Peyer's patch (tissue), 4 donors: ENCODE results near the gene UNC13C.

Experiments
- POLR2A ChIP-seq, 2 donors: fragments of 450-650 bp; IDR thresholded peaks; one replicate each; pipeline ENCODE4 v1.5.1; 2017; ENCODE audit warnings: antibody characterized with exemption in 2 of 2, mild to moderate bottlenecking in 2 of 2, moderate library complexity in 2 of 2
- TF ChIP-seq, protein P1 (sequence below), 6 experiments: fragments of 450-650 bp in 4 of 6; fragments of 200-600 bp in 2 of 6; sonication (generic) in 1 of 6; IDR thresholded peaks; one replicate each; pipeline ENCODE4 v1.5.1; 2017 to 2019; ENCODE audit warnings: antibody characterized with exemption in 6 of 6, mild to moderate bottlenecking in 3 of 6, moderate library complexity in 1 of 6

DNA sequence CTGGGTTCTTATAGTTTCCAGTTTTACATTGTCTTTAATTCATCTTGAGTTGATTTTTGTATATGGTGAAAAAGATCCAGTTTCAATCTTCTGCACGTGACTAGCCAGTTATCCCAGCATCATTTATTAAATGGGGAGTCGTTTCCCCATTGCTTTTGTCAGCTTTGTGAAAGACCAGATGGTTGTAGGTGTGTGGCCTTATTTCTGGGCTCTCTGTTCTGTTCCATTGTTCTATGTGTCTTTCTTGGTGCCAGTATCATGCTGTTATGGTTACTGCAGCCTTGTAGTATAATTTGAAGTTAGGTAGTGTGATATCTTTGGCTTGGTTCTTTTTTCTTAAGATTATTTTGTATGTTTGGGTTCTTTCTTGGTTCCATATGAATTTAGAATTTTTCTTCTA, 432.2 kb downstream of the UNC13C start:
- TF ChIP-seq, protein P1, sequence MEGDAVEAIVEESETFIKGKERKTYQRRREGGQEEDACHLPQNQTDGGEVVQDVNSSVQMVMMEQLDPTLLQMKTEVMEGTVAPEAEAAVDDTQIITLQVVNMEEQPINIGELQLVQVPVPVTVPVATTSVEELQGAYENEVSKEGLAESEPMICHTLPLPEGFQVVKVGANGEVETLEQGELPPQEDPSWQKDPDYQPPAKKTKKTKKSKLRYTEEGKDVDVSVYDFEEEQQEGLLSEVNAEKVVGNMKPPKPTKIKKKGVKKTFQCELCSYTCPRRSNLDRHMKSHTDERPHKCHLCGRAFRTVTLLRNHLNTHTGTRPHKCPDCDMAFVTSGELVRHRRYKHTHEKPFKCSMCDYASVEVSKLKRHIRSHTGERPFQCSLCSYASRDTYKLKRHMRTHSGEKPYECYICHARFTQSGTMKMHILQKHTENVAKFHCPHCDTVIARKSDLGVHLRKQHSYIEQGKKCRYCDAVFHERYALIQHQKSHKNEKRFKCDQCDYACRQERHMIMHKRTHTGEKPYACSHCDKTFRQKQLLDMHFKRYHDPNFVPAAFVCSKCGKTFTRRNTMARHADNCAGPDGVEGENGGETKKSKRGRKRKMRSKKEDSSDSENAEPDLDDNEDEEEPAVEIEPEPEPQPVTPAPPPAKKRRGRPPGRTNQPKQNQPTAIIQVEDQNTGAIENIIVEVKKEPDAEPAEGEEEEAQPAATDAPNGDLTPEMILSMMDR (IDR thresholded peaks at IDR 0.05): no peak
- TF ChIP-seq POLR2A (IDR thresholded peaks at IDR 0.05): no peak
